Suprapubic skin (tissue), 4 donors: Measurements from ENCODE around the gene OTUD7B. TPM values are rescaled to one million over a fixed set of nuclear protein-coding genes. Genes with fewer than 3 reads are reported as not detected.

ENCODE experiments used
- DNase-seq, 2 donors: peaks; one replicate each; pipeline ENCODE4 v3.0.0-alpha.2; 2019; ENCODE audit warnings: low spot score in 2 of 2
- H3K27ac ChIP-seq: fragments of 200-600 bp; sonication (generic); one replicate; pipeline ENCODE4 v1.5.1; 2019
- H3K27me3 ChIP-seq: fragments of 200-600 bp; sonication (generic); one replicate; pipeline ENCODE4 v1.5.1; 2019
- H3K36me3 ChIP-seq: fragments of 200-600 bp; sonication (generic); one replicate; pipeline ENCODE4 v1.5.1; 2019
- H3K4me1 ChIP-seq: fragments of 200-600 bp; sonication (generic); one replicate; pipeline ENCODE4 v1.5.1; 2019
- H3K4me3 ChIP-seq: fragments of 200-600 bp; sonication (generic); one replicate; pipeline ENCODE4 v1.5.1; 2019; ENCODE audit warnings: mild to moderate bottlenecking
- H3K9me3 ChIP-seq: fragments of 200-600 bp; sonication (generic); one replicate; pipeline ENCODE4 v1.5.1; 2019
- EP300 ChIP-seq: sonication (generic); formaldehyde crosslinking; IDR thresholded peaks from one replicate; pipeline ENCODE4 v1.6.1; 2017; ENCODE audit warnings: antibody characterized with exemption
- POLR2A ChIP-seq, 2 donors: fragments of 450-650 bp; IDR thresholded peaks; one replicate each; pipeline ENCODE4 v1.6.1; 2017; ENCODE audit warnings: antibody characterized with exemption in 2 of 2, mild to moderate bottlenecking in 2 of 2, moderate library complexity in 2 of 2
- POLR2AphosphoS5 ChIP-seq, 3 donors: sonication (generic); formaldehyde crosslinking; IDR thresholded peaks; one replicate each; pipeline ENCODE4 v1.6.1; 2017; ENCODE audit warnings: antibody characterized with exemption in 3 of 3
- WGBS: methylation state at CpG from one replicate; pipeline ENCODE4 v1.1.5; 2018; 5-methylcytosine and 5-hydroxymethylcytosine counted together
- total RNA-seq, 4 donors: library from RNA; depleted of rRNA; stranded (reverse); fragments of >200 nt; gene quantifications; one replicate each; pipeline ENCODE4 v1.1.0, GENCODE V29; 2016
- TF ChIP-seq, protein P1 (sequence below), 2 donors: fragments of 200-600 bp in 1 of 2; fragments of 450-650 bp in 1 of 2; sonication (generic) in 1 of 2; IDR thresholded peaks; one replicate each; pipeline ENCODE4 v1.5.1; 2016 to 2019; ENCODE audit warnings: antibody characterized with exemption in 2 of 2, mild to moderate bottlenecking in 1 of 2, moderate library complexity in 1 of 2

Gene OTUD7B
- total RNA-seq, 4 donors from 2014 or later: 11.0 to 19.2 (median 15.0) TPM

DNA sequence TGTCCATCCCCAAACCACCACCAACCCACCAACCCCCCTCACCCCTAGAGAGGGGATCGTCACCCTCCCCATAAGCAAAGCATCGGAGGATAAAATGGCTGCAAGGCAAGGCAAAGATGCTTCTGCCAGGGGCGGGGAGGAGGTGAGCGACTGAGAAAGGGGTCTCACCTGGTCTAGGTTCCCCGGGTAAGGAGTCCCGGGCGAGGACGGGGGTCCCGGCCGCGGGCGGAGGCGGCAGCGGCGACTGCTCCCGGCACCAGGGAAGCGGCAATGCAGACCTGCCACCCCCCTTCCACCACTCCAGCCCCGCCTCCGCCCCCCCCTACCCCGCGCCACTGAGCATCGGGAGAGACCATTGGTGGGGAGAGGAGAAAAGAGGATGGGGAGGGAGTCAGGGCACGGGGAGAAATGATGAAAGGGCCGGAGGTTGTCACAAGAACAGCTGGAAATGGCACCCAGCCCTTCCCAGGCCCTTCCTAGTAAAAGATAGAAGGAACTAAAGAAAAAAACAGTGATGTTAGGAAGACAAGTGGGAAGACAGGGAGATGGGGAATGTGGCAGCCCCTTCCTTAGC lies 92.9 kb downstream of the OTUD7B start, which contains the start of gene SV2A:
TSS of gene SV2A (minus strand) at position 274 of the 574 bp plus-strand sequence. CDS start 4,004 bp downstream, outside the sequence.
- Histone ChIP-seq H3K9me3 (no peaks in the 10 kb centered on the region), H3K27ac (no peak within 1 kb of the TSS), H3K4me3 (peak within 1 kb of the TSS; percentile 45), H3K27me3 (peaks cover 9% of the 10 kb centered on the region), H3K4me1 (peaks cover 4% of the 10 kb centered on the region), H3K36me3 (peaks cover 4% of the 10 kb centered on the region)
- no peak for TF ChIP-seq POLR2AphosphoS5 (IDR thresholded peaks at IDR 0.05)
- TF ChIP-seq, protein P1, sequence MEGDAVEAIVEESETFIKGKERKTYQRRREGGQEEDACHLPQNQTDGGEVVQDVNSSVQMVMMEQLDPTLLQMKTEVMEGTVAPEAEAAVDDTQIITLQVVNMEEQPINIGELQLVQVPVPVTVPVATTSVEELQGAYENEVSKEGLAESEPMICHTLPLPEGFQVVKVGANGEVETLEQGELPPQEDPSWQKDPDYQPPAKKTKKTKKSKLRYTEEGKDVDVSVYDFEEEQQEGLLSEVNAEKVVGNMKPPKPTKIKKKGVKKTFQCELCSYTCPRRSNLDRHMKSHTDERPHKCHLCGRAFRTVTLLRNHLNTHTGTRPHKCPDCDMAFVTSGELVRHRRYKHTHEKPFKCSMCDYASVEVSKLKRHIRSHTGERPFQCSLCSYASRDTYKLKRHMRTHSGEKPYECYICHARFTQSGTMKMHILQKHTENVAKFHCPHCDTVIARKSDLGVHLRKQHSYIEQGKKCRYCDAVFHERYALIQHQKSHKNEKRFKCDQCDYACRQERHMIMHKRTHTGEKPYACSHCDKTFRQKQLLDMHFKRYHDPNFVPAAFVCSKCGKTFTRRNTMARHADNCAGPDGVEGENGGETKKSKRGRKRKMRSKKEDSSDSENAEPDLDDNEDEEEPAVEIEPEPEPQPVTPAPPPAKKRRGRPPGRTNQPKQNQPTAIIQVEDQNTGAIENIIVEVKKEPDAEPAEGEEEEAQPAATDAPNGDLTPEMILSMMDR (IDR thresholded peaks at IDR 0.05): no peak
- no peak for TF ChIP-seq EP300
- TF ChIP-seq POLR2A (IDR thresholded peaks at IDR 0.05): no peak
- 1% methylated on average over 24 of the region's 24 CpGs for WGBS
- no peak for DNase-seq

DNA sequence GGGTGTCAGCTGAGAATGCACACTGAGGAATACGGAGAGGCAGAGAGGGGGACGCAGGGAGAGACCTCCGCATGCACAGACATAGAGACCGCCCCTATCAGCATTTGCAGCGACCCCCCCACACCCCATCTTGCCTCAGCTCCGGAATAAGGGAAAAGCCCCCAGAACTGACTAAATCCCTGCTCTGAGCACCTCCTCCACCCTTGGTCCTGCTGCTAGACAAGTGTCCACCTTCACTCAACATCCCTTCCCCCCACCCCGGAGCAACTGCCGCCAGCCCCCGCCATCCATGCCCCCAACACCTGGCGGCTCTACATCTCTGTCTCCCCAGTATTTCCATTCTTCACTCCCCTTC lies 93.7 kb downstream of the OTUD7B start:
- DNase-seq: no peak

DNA sequence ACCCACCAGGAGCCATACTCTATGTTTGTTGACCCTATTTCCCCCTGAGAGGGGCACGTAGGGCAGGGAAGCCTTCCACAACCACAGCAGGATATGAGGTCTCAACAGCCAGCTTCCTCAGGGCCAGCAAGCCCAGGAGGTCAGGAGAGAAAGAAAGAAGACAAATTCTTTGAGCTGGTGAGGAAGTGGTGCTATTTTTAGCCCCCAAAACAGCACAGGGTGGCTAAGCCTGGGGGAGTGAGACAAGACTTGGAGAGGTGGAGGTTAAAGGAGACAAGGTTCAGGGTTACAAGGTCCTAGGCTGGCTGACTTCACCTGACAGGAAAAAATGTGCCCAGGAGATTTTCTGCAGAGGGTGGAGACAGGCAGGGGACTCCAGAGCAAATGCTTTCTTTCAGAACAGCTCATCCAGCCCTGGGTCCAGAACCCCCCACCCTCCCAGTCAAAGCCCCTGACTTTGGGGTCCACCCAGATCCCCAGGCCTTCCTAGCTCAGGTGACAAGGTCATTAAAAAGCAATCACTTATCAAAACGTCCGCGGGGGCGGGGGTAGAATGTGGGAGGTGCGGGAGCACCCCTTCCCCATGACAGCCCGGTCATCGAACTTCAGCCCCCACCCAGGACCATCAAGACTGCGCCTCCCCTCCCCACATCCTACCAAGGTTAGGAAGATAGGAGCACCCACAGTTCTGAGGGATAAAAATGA lies 94.2 kb downstream of the OTUD7B start:
- Histone ChIP-seq H3K4me3 (peak overlapping the region; percentile 45), H3K27ac (no peak overlapping the region), H3K9me3 (no peaks in the 10 kb centered on the region), H3K27me3 (peaks cover 9% of the 10 kb centered on the region), H3K4me1 (peaks cover 4% of the 10 kb centered on the region), H3K36me3 (no peaks in the 10 kb centered on the region)
- TF ChIP-seq EP300 (no peak), POLR2AphosphoS5 (IDR thresholded peaks at IDR 0.05) (no peak), POLR2A (IDR thresholded peaks at IDR 0.05) (no peak)
- TF ChIP-seq, protein P1 (IDR thresholded peaks at IDR 0.05): no peak
- WGBS: 32% methylated on average over 9 of the region's 9 CpGs
- DNase-seq: no peak

More for the DNA sequence above, 93.7 kb downstream of the OTUD7B start:
- no peaks in the 10 kb centered on the region for H3K36me3 ChIP-seq
- 25% methylated on average over 10 of the region's 10 CpGs for WGBS
- peaks cover 9% of the 10 kb centered on the region for H3K27me3 ChIP-seq
- no peak overlapping the region for H3K27ac ChIP-seq
- peaks cover 4% of the 10 kb centered on the region for H3K4me1 ChIP-seq
- no peaks in the 10 kb centered on the region for H3K9me3 ChIP-seq
- no peak for TF ChIP-seq POLR2AphosphoS5 (IDR thresholded peaks at IDR 0.05)
- TF ChIP-seq, protein P1 (IDR thresholded peaks at IDR 0.05): no peak
- H3K4me3 ChIP-seq: peak overlapping the region; percentile 45

DNA sequence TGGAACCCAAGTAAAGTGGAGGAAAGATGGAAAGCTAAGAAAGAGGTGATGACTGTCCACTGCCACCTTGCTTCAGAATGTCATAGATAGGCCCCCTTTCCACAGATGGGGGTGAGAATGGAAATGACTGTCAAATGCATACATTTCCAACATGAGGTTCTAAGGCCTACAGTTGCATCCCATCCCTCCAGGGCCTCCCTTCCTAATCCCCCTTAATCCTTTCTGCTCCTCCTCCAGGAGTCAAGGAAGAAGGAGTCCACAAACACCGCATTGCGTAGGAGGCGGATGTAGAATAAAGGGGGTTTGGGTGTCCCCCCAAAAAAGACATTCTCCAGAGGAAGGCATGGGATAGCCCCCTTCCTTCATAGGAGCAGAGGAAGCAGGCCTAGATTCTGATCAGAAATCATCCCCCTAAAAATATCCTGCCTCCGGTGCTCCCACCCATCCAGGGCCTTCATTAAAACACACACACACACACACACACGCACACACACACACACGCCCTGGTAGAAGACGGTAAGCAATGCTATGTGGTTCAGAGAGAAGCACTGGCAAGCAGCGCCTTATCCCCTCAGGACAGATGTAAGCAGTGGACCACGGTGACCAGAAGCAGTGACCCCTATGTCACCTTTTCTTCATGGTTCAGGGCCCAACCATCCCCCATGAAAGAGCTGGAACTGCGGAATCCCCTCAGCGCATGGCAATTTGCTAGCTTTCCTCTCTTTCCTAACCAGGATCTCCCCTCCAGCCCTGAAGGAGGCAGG lies 94.9 kb downstream of the OTUD7B start:
- Histone ChIP-seq H3K4me1 (peaks cover 4% of the 10 kb centered on the region), H3K9me3 (no peaks in the 10 kb centered on the region), H3K36me3 (no peaks in the 10 kb centered on the region), H3K27me3 (peaks cover 9% of the 10 kb centered on the region), H3K27ac (no peak overlapping the region), H3K4me3 (no peak overlapping the region)
- no peak for DNase-seq
- no peak for TF ChIP-seq POLR2A (IDR thresholded peaks at IDR 0.05)
- no peak for TF ChIP-seq EP300
- TF ChIP-seq, protein P1 (IDR thresholded peaks at IDR 0.05): no peak
- no peak for TF ChIP-seq POLR2AphosphoS5 (IDR thresholded peaks at IDR 0.05)
- WGBS: 85% methylated on average over 11 of the region's 11 CpGs

DNA sequence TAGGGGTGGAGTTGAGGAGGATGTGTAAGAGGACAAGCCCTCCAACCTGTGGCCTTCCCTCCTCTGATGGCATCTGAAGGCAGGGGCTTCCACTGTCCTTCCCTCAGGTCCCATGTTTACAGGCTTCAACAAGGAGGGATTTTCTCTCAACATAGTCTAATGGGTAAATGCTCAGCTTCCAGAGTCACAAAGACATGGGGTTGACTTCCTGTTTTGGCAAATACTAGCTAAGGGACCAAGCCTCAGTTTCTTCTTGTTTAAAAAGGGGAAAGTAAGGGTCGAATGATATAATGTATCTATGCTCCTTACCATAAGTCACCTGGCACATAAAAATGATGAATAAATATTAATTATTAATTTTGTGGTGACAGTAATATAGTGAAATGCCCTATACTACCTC lies 96.0 kb downstream of the OTUD7B start:
- Histone ChIP-seq H3K36me3 (no peaks in the 10 kb centered on the region), H3K27me3 (peaks cover 9% of the 10 kb centered on the region), H3K27ac (no peak overlapping the region), H3K4me1 (peaks cover 4% of the 10 kb centered on the region), H3K4me3 (no peak overlapping the region), H3K9me3 (no peaks in the 10 kb centered on the region)
- TF ChIP-seq, protein P1 (IDR thresholded peaks at IDR 0.05): no peak
- TF ChIP-seq POLR2A (IDR thresholded peaks at IDR 0.05) (no peak), POLR2AphosphoS5 (IDR thresholded peaks at IDR 0.05) (no peak)
- DNase-seq: no peak
- WGBS: 71% methylated on average over 1 of the region's 1 CpG
